ENCODE results near the gene OTOG.

GRCh38 chr11:17543041-17543440 lies 4.0 kb upstream of the OTOG start:
- no peak for TF ChIP-seq CTCF (IDR thresholded peaks at IDR 0.05; ENCODE audit: control extremely low read depth in 1 of 3, insufficient read depth in 1 of 3, low read depth in 1 of 3, low read length in 3 of 3)
- no peak for TF ChIP-seq EP300 (IDR thresholded peaks at IDR 0.05; ENCODE audit: borderline replicate concordance in 1 of 2, low read depth in 2 of 2, low read length in 2 of 2)
- TF ChIP-seq POLR2A (IDR thresholded peaks at IDR 0.05; ENCODE audit: control extremely low read depth in 1 of 2, low read depth in 2 of 2, low read length in 2 of 2): no peak
- TF ChIP-seq CREB1 (IDR thresholded peaks at IDR 0.05): no peak
- no peak for TF ChIP-seq RAD21 (IDR thresholded peaks at IDR 0.05 in 1 of 2, conservative IDR thresholded peaks at IDR 0.05 in 1 of 2; ENCODE audit: low read depth in 2 of 2, low read length in 2 of 2)
- TF ChIP-seq POLR2AphosphoS5 (IDR thresholded peaks at IDR 0.05; ENCODE audit: low read depth, low read length): no peak
- no peak for TF ChIP-seq EZH2 (IDR thresholded peaks at IDR 0.05; ENCODE audit: low read depth, low read length, severe bottlenecking)
- no peak for TF ChIP-seq SUZ12 (IDR thresholded peaks at IDR 0.05; ENCODE audit: low read length)
- TF ChIP-seq POU5F1 (IDR thresholded peaks at IDR 0.05; ENCODE audit: low read depth, low read length): no peak
- no peak for TF ChIP-seq MAX (IDR thresholded peaks at IDR 0.05)
- no peak for TF ChIP-seq CEBPB (IDR thresholded peaks at IDR 0.05; ENCODE audit: low read depth, low read length)
- no peak for TF ChIP-seq EGR1 (IDR thresholded peaks at IDR 0.05; ENCODE audit: borderline replicate concordance, low read depth, low read length)
- no peak for TF ChIP-seq ATF2 (IDR thresholded peaks at IDR 0.05; ENCODE audit: low read length)
- no peak for TF ChIP-seq SIN3A (conservative IDR thresholded peaks at IDR 0.05 in 1 of 2, IDR thresholded peaks at IDR 0.05 in 1 of 2; ENCODE audit: low read depth in 1 of 2, low read length in 2 of 2)
